ENCODE results near the gene CST3.

Gene CST3

GRCh38 chr20:23585808-23586734, 51.7 kb downstream of the CST3 start:
- TF ChIP-seq CTCF (IDR thresholded peaks at IDR 0.05; ENCODE audit: borderline replicate concordance, insufficient read depth, low read depth, low read length): no peak
- H3K4me3 ChIP-seq (ENCODE audit: low read depth, low read length): no peak overlapping the region

GRCh38 chr20:23585449-23585807, 52.3 kb downstream of the CST3 start:
- no peak overlapping the region for H3K4me3 ChIP-seq (ENCODE audit: low read depth, low read length)
- TF ChIP-seq CTCF (IDR thresholded peaks at IDR 0.05; ENCODE audit: borderline replicate concordance, insufficient read depth, low read depth, low read length): no peak

- H3K4me3 ChIP-seq (ENCODE audit: low read depth, low read length): no peak overlapping the region
- TF ChIP-seq CTCF (IDR thresholded peaks at IDR 0.05; ENCODE audit: borderline replicate concordance, insufficient read depth, low read depth, low read length): no peak
Measured at GRCh38 chr20:23584434-23585199, 53.1 kb downstream of the CST3 start.

All from GM12875 (cell line).